Naive thymus-derived CD8-positive, alpha-beta T cell (primary cell): ENCODE data around the gene SLC5A3. TPM values are rescaled to one million over a fixed set of nuclear protein-coding genes. Genes with fewer than 3 reads are reported as not detected.

ENCODE experiments used
- ATAC-seq, 2 donors: fragments of 150-1000 bp; cut with Tn5 transposase in 1 of 2; sonication (Bioruptor Pico), chemical (Tn5 transposase) in 1 of 2; 1 replicate in 1 of 2; 2 replicates in 1 of 2; pipeline ENCODE4 v1.10.0; 2021; ENCODE audit warnings: mild to moderate bottlenecking in 2 of 2, moderate library complexity in 2 of 2
- POLR2A ChIA-PET: fragments of 350-600 bp; sonication (Branson Sonifier 250); formaldehyde crosslinking; loops from one replicate; lab custom pipeline; 2021; ENCODE audit warnings: antibody characterized with exemption; lab: Charles Lee
- DNase-seq, 10 donors: peaks; one replicate each; pipeline versions ENCODE4 v3.0.0 to v3.0.0-alpha.2; 2020 to 2022
- H3K27ac Mint-ChIP-seq, 10 donors: one replicate each; pipeline ENCODE4 v1.8.0; 2020 to 2022; ENCODE audit warnings: mild to moderate bottlenecking in 10 of 10, mixed read lengths in 10 of 10, moderate library complexity in 4 of 10, inconsistent platforms in 1 of 10
- H3K27me3 Mint-ChIP-seq, 5 donors: one replicate each; pipeline ENCODE4 v1.8.0; 2021 to 2022; ENCODE audit warnings: mixed read lengths in 5 of 5
- H3K36me3 Mint-ChIP-seq, 3 donors: one replicate each; pipeline ENCODE4 v1.8.0; 2020 to 2022; ENCODE audit warnings: mixed read lengths in 3 of 3, mild to moderate bottlenecking in 2 of 3, inconsistent platforms in 1 of 3
- H3K4me1 Mint-ChIP-seq, 4 donors: one replicate each; pipeline ENCODE4 v1.8.0; 2021 to 2022; ENCODE audit warnings: mixed read lengths in 4 of 4
- H3K4me3 Mint-ChIP-seq, 10 donors: one replicate each; pipeline ENCODE4 v1.8.0; 2020 to 2022; ENCODE audit warnings: mild to moderate bottlenecking in 10 of 10, mixed read lengths in 10 of 10, moderate library complexity in 6 of 10, inconsistent platforms in 1 of 10
- H3K9me3 Mint-ChIP-seq, 9 donors: one replicate each; pipeline ENCODE4 v1.8.0; 2020 to 2022; ENCODE audit warnings: mixed read lengths in 9 of 9, mild to moderate bottlenecking in 3 of 9, inconsistent platforms in 1 of 9, moderate library complexity in 1 of 9
- polyA plus RNA-seq, 3 donors: library from polyadenylated mRNA; unstranded; fragments of 300-500 nt; fragmentation: Illumina TruSeq; gene quantifications; one replicate each; pipeline ENCODE4 v1.2.3, GENCODE V29; 2021
- total RNA-seq, 8 experiments: library from RNA in 2 of 8; stranded (reverse) in 2 of 8; gene quantifications; one replicate each; pipeline ENCODE4 v1.2.3 and lab custom pipeline; 2021 to 2026

Gene SLC5A3
- total and polyA plus RNA-seq, 5 experiments from 2014 or later = 1.7 to 32.7 (median 2.1) TPM

- H3K36me3 Mint-ChIP-seq = peaks cover 6 to 27% (median 18%) of the 10 kb centered on the region in 3 donors
Observed at GRCh38 chr21:34086887-34087306, 13.5 kb downstream of the SLC5A3 start.

GRCh38 chr21:34088752-34089151 is 15.4 kb downstream of the SLC5A3 start:
- H3K4me1 Mint-ChIP-seq = peaks cover 21 to 54% (median 52%) of the 10 kb centered on the region in 4 donors
- peaks cover 0 to 10% (median 5%) of the 10 kb centered on the region in 3 donors for H3K36me3 Mint-ChIP-seq
- H3K9me3 Mint-ChIP-seq = no peaks in the 10 kb centered on the region
- POLR2A ChIA-PET = no interaction called here
- no peaks in the 10 kb centered on the region for H3K27me3 Mint-ChIP-seq
- H3K4me3 Mint-ChIP-seq = peak overlapping the region in 1 of 10 donors; percentile 56
- ATAC-seq (no peak), DNase-seq (no peak)
- peak overlapping the region in 1 of 10 donors; percentile 2 for H3K27ac Mint-ChIP-seq

More at GRCh38 chr21:34086887-34087306, 13.5 kb downstream of the SLC5A3 start:
- ATAC-seq (peak; percentile 66 to 89), DNase-seq (peak in 3 of 10 donors; percentile 14 to 29 (median 27))
- no peak overlapping the region for H3K27ac Mint-ChIP-seq
- POLR2A ChIA-PET = interaction anchor here (0.8 kb wide), 1 partner anchor 16 kb away, joined by 3 read pairs; no protein-coding TSS in a partner anchor
- H3K4me1 Mint-ChIP-seq = peaks cover 25 to 56% (median 54%) of the 10 kb centered on the region in 4 donors
- no peak overlapping the region for H3K4me3 Mint-ChIP-seq
- H3K27me3 Mint-ChIP-seq = no peaks in the 10 kb centered on the region
- no peaks in the 10 kb centered on the region for H3K9me3 Mint-ChIP-seq

DNA sequence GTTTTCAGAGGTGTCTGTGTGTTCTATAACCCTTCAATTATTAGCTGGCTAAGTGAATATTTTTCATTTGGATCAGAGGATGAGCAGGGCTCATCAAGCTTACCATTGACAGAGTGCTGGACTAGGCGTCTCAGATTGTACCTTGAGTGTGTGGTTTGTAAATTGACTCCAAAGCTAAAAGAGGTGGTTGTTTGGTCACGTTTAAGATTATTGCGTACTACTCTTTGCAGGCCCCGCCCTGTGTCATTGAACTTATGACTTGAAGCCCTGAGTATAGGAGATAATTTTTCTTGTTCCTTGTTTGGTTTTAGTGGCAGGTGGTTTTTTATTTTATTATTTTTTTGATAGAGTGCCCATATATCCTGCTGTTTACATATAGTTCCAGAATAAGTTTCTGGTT is 17.7 kb downstream of the SLC5A3 start:
- ATAC-seq (no peak), DNase-seq (no peak)
- peaks cover 26 to 62% (median 56%) of the 10 kb centered on the region in 4 donors for H3K4me1 Mint-ChIP-seq
- H3K36me3 Mint-ChIP-seq = peaks cover 7 to 22% (median 12%) of the 10 kb centered on the region in 3 donors
- no peaks in the 10 kb centered on the region for H3K27me3 Mint-ChIP-seq
- peak overlapping the region in 2 of 10 donors; percentile 16 to 29 for H3K4me3 Mint-ChIP-seq
- no peaks in the 10 kb centered on the region for H3K9me3 Mint-ChIP-seq
- POLR2A ChIA-PET = interaction anchor here (1.0 to 3.2 kb wide), 4 partner anchors 10 to 142 kb away, joined by 3 to 15 read pairs (median 4); partner anchors contain the start of genes MRPS6 and SLC5A3
- peak overlapping the region in 9 of 10 donors; percentile 1 to 67 (median 45) for H3K27ac Mint-ChIP-seq

DNA sequence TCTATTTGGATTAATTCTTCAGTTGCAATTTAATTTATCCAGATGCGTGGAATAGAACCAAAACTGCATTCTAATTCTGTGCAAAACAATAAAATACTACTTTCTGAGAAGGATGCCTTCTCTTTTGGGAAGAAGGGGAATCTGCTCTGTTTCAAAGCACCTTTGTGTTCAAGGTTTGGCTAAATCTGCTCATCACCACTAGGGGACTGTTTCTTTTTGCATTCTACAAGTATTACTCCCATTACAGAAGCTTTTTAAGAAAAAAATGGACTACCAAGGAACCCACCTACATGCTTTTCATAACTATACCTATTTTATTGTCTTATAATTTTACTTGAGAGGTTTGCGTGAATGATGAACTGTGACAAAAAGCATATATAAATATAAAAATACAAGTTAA is 18.2 kb downstream of the SLC5A3 start:
- H3K27me3 Mint-ChIP-seq = no peaks in the 10 kb centered on the region
- H3K27ac Mint-ChIP-seq = peak overlapping the region in 6 of 10 donors; percentile 1 to 62 (median 53)
- peaks cover 7 to 28% (median 18%) of the 10 kb centered on the region in 3 donors for H3K36me3 Mint-ChIP-seq
- no peak for ATAC-seq
- H3K9me3 Mint-ChIP-seq = no peaks in the 10 kb centered on the region
- POLR2A ChIA-PET = interaction anchor here (1.2 to 3.2 kb wide), 4 partner anchors 12 to 158 kb away, joined by 4 to 15 read pairs (median 8); partner anchors contain the start of genes MRPS6 and SLC5A3
- H3K4me1 Mint-ChIP-seq = peaks cover 27 to 68% (median 61%) of the 10 kb centered on the region in 4 donors
- no peak for DNase-seq
- H3K4me3 Mint-ChIP-seq = peak overlapping the region in 4 of 10 donors; percentile 9 to 49 (median 22)

DNA sequence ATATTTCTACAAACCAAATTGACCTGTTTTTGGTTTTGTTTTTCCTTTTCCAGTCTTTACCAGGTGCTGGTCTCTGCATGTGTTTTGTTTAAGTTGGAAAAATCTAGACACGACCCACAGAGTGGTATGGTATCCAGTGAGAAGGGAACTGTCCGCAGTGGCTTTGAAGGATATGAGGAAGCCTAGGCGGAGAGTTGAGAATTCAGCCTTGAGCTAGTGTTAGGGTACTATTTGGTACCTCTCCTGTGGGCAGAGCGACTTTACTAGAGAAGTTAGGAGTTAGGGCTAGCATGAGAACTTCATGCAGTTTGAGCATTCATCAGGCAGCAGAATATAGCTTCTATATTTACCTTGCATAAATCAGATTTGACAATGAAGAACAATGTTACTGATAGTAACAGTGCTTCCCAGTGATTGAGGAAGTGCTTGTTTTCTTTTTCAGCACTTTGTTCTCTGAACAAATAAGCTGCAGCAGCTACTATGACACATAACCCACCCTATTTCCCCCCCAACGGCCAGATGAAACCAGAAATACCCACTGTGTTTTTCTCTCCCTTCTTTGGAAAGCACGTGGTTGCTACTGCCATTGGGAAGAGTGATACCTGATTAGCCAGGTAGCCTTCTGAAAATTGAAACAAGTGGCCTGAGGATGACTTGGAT is 19.0 kb downstream of the SLC5A3 start:
- peak overlapping the region; percentile 3 to 68 (median 51) for H3K4me3 Mint-ChIP-seq
- POLR2A ChIA-PET = interaction anchor here (0.6 to 3.2 kb wide), 7 partner anchors 11 to 850 kb away, joined by 3 to 15 read pairs (median 4); partner anchors contain the start of genes MRPS6 and SLC5A3
- H3K36me3 Mint-ChIP-seq = peaks cover 7 to 36% (median 26%) of the 10 kb centered on the region in 3 donors
- peak; percentile 77 to 89 for ATAC-seq
- peaks cover 31 to 76% (median 69%) of the 10 kb centered on the region in 4 donors for H3K4me1 Mint-ChIP-seq
- H3K9me3 Mint-ChIP-seq = no peaks in the 10 kb centered on the region
- H3K27me3 Mint-ChIP-seq = no peaks in the 10 kb centered on the region
- H3K27ac Mint-ChIP-seq = peak overlapping the region; percentile 51 to 91 (median 82)
- DNase-seq = peak in 4 of 10 donors; percentile 3 to 51 (median 30)

- Mint-ChIP-seq H3K27ac (peak overlapping the region in 6 of 10 donors; percentile 46 to 87 (median 82)), H3K36me3 (peaks cover 7 to 43% (median 27%) of the 10 kb centered on the region in 3 donors), H3K4me1 (peaks cover 31 to 82% (median 74%) of the 10 kb centered on the region in 4 donors), H3K4me3 (peak overlapping the region in 4 of 10 donors; percentile 16 to 63 (median 44)), H3K9me3 (no peaks in the 10 kb centered on the region), H3K27me3 (no peaks in the 10 kb centered on the region)
- DNase-seq (no peak), ATAC-seq (no peak)
- POLR2A ChIA-PET = interaction anchor here (0.6 to 3.2 kb wide), 5 partner anchors 17 to 851 kb away, joined by 3 to 15 read pairs (median 3); partner anchors contain the start of genes MRPS6 and SLC5A3
Observed at GRCh38 chr21:34093083-34093482, 19.7 kb downstream of the SLC5A3 start.

GRCh38 chr21:34094949-34095348 is 21.6 kb downstream of the SLC5A3 start:
- Mint-ChIP-seq H3K27me3 (no peaks in the 10 kb centered on the region), H3K36me3 (peaks cover 7 to 51% (median 30%) of the 10 kb centered on the region in 3 donors), H3K4me3 (peak overlapping the region in 1 of 10 donors; percentile 7), H3K9me3 (no peaks in the 10 kb centered on the region), H3K4me1 (peaks cover 30 to 91% (median 86%) of the 10 kb centered on the region in 4 donors), H3K27ac (peak overlapping the region in 4 of 10 donors; percentile 9 to 79 (median 44))
- DNase-seq (no peak), ATAC-seq (no peak)
- POLR2A ChIA-PET = interaction anchor here (0.6 to 1.8 kb wide), 2 partner anchors 21 to 119 kb away, joined by 3 to 5 read pairs; partner anchors contain the start of genes MRPS6 and SLC5A3

DNA sequence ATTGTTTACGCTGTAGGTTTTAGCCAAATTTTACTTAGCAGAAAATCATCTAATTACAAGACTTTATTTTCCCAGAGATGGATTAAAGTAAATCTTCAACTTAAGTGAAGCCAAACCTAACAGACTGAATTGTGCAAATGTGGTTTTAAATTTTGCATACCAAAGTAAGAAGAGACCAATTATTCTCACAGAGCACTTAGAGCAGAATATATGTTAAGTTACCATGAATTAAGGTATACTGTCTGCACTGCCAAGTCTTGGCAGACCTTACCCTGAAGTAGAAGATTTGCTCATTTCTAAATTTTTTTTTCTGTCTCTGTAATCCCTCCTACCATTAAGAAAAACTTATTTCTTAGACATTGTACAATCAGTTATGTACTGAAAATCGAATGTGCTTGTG is 24.1 kb downstream of the SLC5A3 start:
- H3K27ac Mint-ChIP-seq = peak overlapping the region in 3 of 10 donors; percentile 1 to 27 (median 12)
- peaks cover 34 to 94% (median 91%) of the 10 kb centered on the region in 4 donors for H3K4me1 Mint-ChIP-seq
- ATAC-seq = no peak
- no peak overlapping the region for H3K4me3 Mint-ChIP-seq
- no peak for DNase-seq
- H3K36me3 Mint-ChIP-seq = peaks cover 7 to 52% (median 32%) of the 10 kb centered on the region in 3 donors
- POLR2A ChIA-PET = no interaction called here
- H3K9me3 Mint-ChIP-seq = no peaks in the 10 kb centered on the region
- H3K27me3 Mint-ChIP-seq = no peaks in the 10 kb centered on the region

DNA sequence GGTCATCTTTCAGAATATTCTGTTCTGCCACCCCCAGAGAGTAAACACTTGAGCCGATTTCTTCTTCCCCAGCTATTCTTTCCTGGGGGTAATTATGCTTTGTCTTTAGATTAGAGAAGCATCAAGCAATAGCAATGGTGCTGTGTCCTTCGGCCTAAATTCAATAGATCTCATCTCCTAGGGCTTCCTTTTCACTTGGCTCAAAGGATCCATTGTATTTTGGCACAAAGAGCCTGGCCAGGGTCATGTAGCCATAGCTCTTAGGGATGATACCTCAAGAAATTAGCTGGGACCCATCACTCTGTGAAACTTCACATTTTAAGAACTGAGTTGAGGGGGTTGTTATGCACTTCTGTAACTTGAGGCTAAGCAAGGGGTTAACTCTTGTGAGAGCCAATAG is 27.0 kb downstream of the SLC5A3 start:
- Mint-ChIP-seq H3K9me3 (no peaks in the 10 kb centered on the region), H3K27me3 (no peaks in the 10 kb centered on the region), H3K36me3 (peaks cover 19 to 67% (median 40%) of the 10 kb centered on the region in 3 donors), H3K27ac (peak overlapping the region in 1 of 10 donors; percentile 13), H3K4me3 (no peak overlapping the region), H3K4me1 (peaks cover 34 to 93% (median 86%) of the 10 kb centered on the region in 4 donors)
- POLR2A ChIA-PET = no interaction called here
- DNase-seq = no peak
- ATAC-seq = no peak

DNA sequence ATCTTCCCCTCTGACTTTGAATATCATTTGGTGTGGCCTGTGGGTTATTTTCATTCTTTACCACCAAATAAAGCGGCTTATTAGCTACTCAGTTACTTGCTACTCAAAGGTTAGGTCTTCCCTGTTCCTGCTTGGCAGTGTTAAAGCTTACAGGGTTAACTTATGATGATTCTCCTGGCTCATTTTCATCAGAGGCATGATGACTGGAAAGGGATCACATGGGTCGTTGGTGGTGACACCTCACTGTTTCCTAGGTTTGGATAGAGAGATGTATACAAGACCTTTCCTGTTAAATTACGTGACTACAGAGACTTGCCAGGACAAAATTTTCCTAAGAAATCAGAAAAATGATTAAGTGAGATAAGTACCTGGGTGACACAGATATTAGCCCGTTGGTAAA is 27.4 kb downstream of the SLC5A3 start:
- H3K27me3 Mint-ChIP-seq = no peaks in the 10 kb centered on the region
- DNase-seq = no peak
- peak overlapping the region in 1 of 10 donors; percentile 22 for H3K4me3 Mint-ChIP-seq
- peaks cover 32 to 92% (median 82%) of the 10 kb centered on the region in 4 donors for H3K4me1 Mint-ChIP-seq
- POLR2A ChIA-PET = interaction anchor here (1.0 to 1.3 kb wide), 2 partner anchors 10 to 33 kb away, joined by 3 read pairs; no protein-coding TSS in a partner anchor
- H3K36me3 Mint-ChIP-seq = peaks cover 15 to 67% (median 39%) of the 10 kb centered on the region in 3 donors
- H3K9me3 Mint-ChIP-seq = no peaks in the 10 kb centered on the region
- ATAC-seq = no peak
- peak overlapping the region in 1 of 10 donors; percentile 13 for H3K27ac Mint-ChIP-seq

DNA sequence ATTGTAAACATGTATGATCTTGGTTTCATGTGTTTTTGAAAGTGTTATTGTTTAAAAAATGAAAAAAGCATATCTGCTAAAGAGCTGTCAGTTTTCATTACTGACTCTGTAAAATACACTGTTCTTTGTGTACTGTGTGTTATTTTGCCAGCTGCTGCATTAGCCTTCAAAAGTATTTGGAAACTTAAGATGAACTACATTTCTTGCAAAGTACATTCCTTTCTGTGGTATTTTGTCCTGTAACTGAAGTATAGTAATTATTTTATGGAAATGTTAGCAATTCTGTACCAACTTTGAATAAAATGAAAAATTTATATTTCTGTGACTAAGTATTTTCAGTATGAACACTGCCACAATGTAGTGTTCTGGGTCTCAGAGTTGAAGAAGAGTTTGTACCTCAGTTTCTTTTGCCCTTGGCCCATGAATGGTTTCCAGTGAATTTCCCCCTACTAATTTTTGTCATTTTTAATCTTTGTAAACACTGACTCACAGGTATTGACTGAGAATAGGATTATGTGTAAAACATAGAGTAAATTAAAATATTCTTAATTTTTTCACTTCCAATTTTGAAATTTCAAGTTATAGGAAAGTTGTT is 32.7 kb downstream of the SLC5A3 start:
- H3K4me1 Mint-ChIP-seq = peaks cover 28 to 82% (median 74%) of the 10 kb centered on the region in 4 donors
- DNase-seq (no peak), ATAC-seq (no peak)
- POLR2A ChIA-PET = no interaction called here
- no peak overlapping the region for H3K27ac Mint-ChIP-seq
- H3K36me3 Mint-ChIP-seq = peaks cover 21 to 54% (median 34%) of the 10 kb centered on the region in 3 donors
- H3K4me3 Mint-ChIP-seq = no peak overlapping the region
- H3K9me3 Mint-ChIP-seq = peaks cover 0 to 2% (median 0%) of the 10 kb centered on the region in 9 donors
- no peaks in the 10 kb centered on the region for H3K27me3 Mint-ChIP-seq

GRCh38 chr21:34107606-34108005 is 34.2 kb downstream of the SLC5A3 start:
- H3K36me3 Mint-ChIP-seq = peaks cover 21 to 54% (median 33%) of the 10 kb centered on the region in 3 donors
- H3K27me3 Mint-ChIP-seq = no peaks in the 10 kb centered on the region
- H3K4me1 Mint-ChIP-seq = peaks cover 33 to 81% (median 74%) of the 10 kb centered on the region in 4 donors
- POLR2A ChIA-PET = no interaction called here
- H3K27ac Mint-ChIP-seq = no peak overlapping the region
- no peak overlapping the region for H3K4me3 Mint-ChIP-seq
- DNase-seq (no peak), ATAC-seq (no peak)
- peaks cover 0 to 2% (median 0%) of the 10 kb centered on the region in 9 donors for H3K9me3 Mint-ChIP-seq
